ENCODE measurements around the gene EBLN1.

The EBLN1 gene

GRCh38 chr10:22253580-22253882 lies 35.7 kb upstream of the EBLN1 start:
- H3K27me3 ChIP-seq (ENCODE audit: control insufficient read depth, insufficient read depth, low read length), result no peaks in the 10 kb centered on the region
- no peaks in the 10 kb centered on the region for H3K4me1 ChIP-seq
- peak overlapping the region; percentile 97 for H3K27ac ChIP-seq
- no peaks in the 10 kb centered on the region for H3K36me3 ChIP-seq (ENCODE audit: control insufficient read depth, insufficient read depth, low read length)
- H3K9me3 ChIP-seq (ENCODE audit: control insufficient read depth, low read length), result no peaks in the 10 kb centered on the region
- no peak overlapping the region for H3K4me2 ChIP-seq (ENCODE audit: low read length)
- H3K4me3 ChIP-seq (ENCODE audit: low read depth, low read length), result peak overlapping the region; percentile 80
- TF ChIP-seq, protein P1, sequence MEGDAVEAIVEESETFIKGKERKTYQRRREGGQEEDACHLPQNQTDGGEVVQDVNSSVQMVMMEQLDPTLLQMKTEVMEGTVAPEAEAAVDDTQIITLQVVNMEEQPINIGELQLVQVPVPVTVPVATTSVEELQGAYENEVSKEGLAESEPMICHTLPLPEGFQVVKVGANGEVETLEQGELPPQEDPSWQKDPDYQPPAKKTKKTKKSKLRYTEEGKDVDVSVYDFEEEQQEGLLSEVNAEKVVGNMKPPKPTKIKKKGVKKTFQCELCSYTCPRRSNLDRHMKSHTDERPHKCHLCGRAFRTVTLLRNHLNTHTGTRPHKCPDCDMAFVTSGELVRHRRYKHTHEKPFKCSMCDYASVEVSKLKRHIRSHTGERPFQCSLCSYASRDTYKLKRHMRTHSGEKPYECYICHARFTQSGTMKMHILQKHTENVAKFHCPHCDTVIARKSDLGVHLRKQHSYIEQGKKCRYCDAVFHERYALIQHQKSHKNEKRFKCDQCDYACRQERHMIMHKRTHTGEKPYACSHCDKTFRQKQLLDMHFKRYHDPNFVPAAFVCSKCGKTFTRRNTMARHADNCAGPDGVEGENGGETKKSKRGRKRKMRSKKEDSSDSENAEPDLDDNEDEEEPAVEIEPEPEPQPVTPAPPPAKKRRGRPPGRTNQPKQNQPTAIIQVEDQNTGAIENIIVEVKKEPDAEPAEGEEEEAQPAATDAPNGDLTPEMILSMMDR (IDR thresholded peaks at IDR 0.05), result no peak
- H3K79me2 ChIP-seq, result no peaks in the 10 kb centered on the region
- no peak overlapping the region for H3K9ac ChIP-seq
- peak overlapping the region; percentile 13 for H2AFZ ChIP-seq

GRCh38 chr10:22252801-22253579 lies 35.2 kb upstream of the EBLN1 start:
- TF ChIP-seq, protein P1 (IDR thresholded peaks at IDR 0.05), result no peak
- H3K36me3 ChIP-seq (ENCODE audit: control insufficient read depth, insufficient read depth, low read length), result no peaks in the 10 kb centered on the region
- H3K27ac ChIP-seq, result peak overlapping the region; percentile 97
- H2AFZ ChIP-seq, result peak overlapping the region; percentile 98
- H3K4me3 ChIP-seq (ENCODE audit: low read depth, low read length), result peak overlapping the region; percentile 80
- H3K27me3 ChIP-seq (ENCODE audit: control insufficient read depth, insufficient read depth, low read length), result no peaks in the 10 kb centered on the region
- peak overlapping the region; percentile 76 for H3K4me2 ChIP-seq (ENCODE audit: low read length)
- no peaks in the 10 kb centered on the region for H3K79me2 ChIP-seq
- H3K9me3 ChIP-seq (ENCODE audit: control insufficient read depth, low read length), result no peaks in the 10 kb centered on the region
- peak overlapping the region; percentile 81 for H3K9ac ChIP-seq
- no peaks in the 10 kb centered on the region for H3K4me1 ChIP-seq

GRCh38 chr10:22252224-22252800 lies 34.5 kb upstream of the EBLN1 start:
- H3K27ac ChIP-seq, result peak overlapping the region; percentile 97
- no peaks in the 10 kb centered on the region for H3K9me3 ChIP-seq (ENCODE audit: control insufficient read depth, low read length)
- peak overlapping the region; percentile 76 for H3K4me2 ChIP-seq (ENCODE audit: low read length)
- H3K9ac ChIP-seq, result peak overlapping the region; percentile 81
- no peaks in the 10 kb centered on the region for H3K36me3 ChIP-seq (ENCODE audit: control insufficient read depth, insufficient read depth, low read length)
- TF ChIP-seq, protein P1 (IDR thresholded peaks at IDR 0.05), result no peak
- peak overlapping the region; percentile 80 for H3K4me3 ChIP-seq (ENCODE audit: low read depth, low read length)
- H3K79me2 ChIP-seq, result no peaks in the 10 kb centered on the region
- H2AFZ ChIP-seq, result peak overlapping the region; percentile 98
- H3K27me3 ChIP-seq (ENCODE audit: control insufficient read depth, insufficient read depth, low read length), result no peaks in the 10 kb centered on the region
- H3K4me1 ChIP-seq, result no peaks in the 10 kb centered on the region

DNA sequence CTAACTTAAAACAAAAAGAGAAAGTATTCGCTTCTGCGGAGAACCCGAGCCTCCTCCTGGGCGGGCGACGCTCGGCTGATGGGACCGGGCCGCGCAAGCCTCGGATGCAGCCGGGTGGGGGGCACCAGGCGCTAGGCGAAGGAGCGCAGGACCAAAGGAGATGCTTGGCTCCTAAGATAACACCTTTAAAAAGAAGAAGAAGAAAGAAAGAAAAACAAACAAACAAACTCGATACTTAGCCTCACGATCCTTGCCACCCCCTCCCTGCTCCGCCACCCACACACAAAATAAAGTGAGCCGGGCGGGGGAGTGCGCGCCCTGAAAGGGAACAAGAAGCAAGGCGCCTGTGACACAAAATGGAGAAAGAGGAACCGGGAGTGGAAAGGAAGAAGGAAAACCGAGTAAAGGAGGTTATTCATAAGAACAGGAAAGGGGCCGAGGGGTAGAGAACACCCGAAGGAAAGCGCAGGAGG lies 34.0 kb upstream of the EBLN1 start:
- H3K79me2 ChIP-seq, result no peaks in the 10 kb centered on the region
- H3K27ac ChIP-seq, result peak overlapping the region; percentile 97
- H3K36me3 ChIP-seq (ENCODE audit: control insufficient read depth, insufficient read depth, low read length), result no peaks in the 10 kb centered on the region
- H3K4me3 ChIP-seq (ENCODE audit: low read depth, low read length), result peak overlapping the region; percentile 80
- H3K9me3 ChIP-seq (ENCODE audit: control insufficient read depth, low read length), result no peaks in the 10 kb centered on the region
- peak overlapping the region; percentile 98 for H2AFZ ChIP-seq
- peak overlapping the region; percentile 81 for H3K9ac ChIP-seq
- no peaks in the 10 kb centered on the region for H3K4me1 ChIP-seq
- no peaks in the 10 kb centered on the region for H3K27me3 ChIP-seq (ENCODE audit: control insufficient read depth, insufficient read depth, low read length)
- H3K4me2 ChIP-seq (ENCODE audit: low read length), result peak overlapping the region; percentile 76
- TF ChIP-seq, protein P1 (IDR thresholded peaks at IDR 0.05), result peak; percentile 7
